ENCODE measurements around the gene CST4. TPM values are rescaled to one million over a fixed set of nuclear protein-coding genes. Genes with fewer than 3 reads are reported as not detected.

Gene CST4
- total RNA-seq, 1 donor from 2014 or later = 2.1 TPM

GRCh38 chr20:23646106-23646873 lies 42.5 kb downstream of the CST4 start:
- Mint-ChIP-seq H3K9me3 (no peaks in the 10 kb centered on the region), H3K27ac (no peak overlapping the region), H3K4me3 (no peak overlapping the region), H3K36me3 (no peaks in the 10 kb centered on the region), H3K4me1 (ENCODE audit: unreplicated experiment) (no peaks in the 10 kb centered on the region), H3K27me3 (no peaks in the 10 kb centered on the region)
- TF ChIP-seq, protein P1, sequence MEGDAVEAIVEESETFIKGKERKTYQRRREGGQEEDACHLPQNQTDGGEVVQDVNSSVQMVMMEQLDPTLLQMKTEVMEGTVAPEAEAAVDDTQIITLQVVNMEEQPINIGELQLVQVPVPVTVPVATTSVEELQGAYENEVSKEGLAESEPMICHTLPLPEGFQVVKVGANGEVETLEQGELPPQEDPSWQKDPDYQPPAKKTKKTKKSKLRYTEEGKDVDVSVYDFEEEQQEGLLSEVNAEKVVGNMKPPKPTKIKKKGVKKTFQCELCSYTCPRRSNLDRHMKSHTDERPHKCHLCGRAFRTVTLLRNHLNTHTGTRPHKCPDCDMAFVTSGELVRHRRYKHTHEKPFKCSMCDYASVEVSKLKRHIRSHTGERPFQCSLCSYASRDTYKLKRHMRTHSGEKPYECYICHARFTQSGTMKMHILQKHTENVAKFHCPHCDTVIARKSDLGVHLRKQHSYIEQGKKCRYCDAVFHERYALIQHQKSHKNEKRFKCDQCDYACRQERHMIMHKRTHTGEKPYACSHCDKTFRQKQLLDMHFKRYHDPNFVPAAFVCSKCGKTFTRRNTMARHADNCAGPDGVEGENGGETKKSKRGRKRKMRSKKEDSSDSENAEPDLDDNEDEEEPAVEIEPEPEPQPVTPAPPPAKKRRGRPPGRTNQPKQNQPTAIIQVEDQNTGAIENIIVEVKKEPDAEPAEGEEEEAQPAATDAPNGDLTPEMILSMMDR (conservative IDR thresholded peaks at IDR 0.05) = no peak
- no peak for DNase-seq (ENCODE audit: extremely low spot score, unreplicated experiment)

DNA sequence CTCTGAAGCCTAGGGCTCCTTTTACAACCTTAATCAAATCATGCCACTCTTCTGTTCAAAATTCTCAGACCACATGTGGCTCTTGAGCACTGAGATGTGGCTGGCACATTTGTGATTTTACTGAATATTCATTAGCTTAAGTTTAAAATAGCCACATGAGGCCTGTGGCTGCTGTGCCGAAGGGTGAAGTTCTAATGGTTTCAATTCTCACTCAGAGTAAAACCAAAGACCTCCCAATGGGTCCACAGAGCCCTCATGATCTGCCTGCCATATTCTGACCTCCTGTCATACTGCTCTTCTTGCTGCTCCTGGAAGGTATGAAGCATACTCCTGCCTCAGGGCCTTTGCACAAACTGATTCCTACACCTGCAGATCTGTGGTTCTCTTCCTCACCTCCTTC lies 43.3 kb downstream of the CST4 start:
- Mint-ChIP-seq H3K4me3 (no peak overlapping the region), H3K27ac (no peak overlapping the region), H3K27me3 (no peaks in the 10 kb centered on the region), H3K36me3 (no peaks in the 10 kb centered on the region), H3K4me1 (ENCODE audit: unreplicated experiment) (no peaks in the 10 kb centered on the region), H3K9me3 (no peaks in the 10 kb centered on the region)
- TF ChIP-seq, protein P1 (conservative IDR thresholded peaks at IDR 0.05) = no peak
- DNase-seq (ENCODE audit: extremely low spot score, unreplicated experiment) = no peak

- Mint-ChIP-seq H3K36me3 (no peaks in the 10 kb centered on the region), H3K27ac (no peak overlapping the region), H3K4me3 (no peak overlapping the region), H3K4me1 (ENCODE audit: unreplicated experiment) (no peaks in the 10 kb centered on the region), H3K9me3 (no peaks in the 10 kb centered on the region), H3K27me3 (no peaks in the 10 kb centered on the region)
- no peak for DNase-seq (ENCODE audit: extremely low spot score, unreplicated experiment)
- TF ChIP-seq, protein P1 (conservative IDR thresholded peaks at IDR 0.05) = no peak
Measured at GRCh38 chr20:23644164-23644563, 44.7 kb downstream of the CST4 start.

- Mint-ChIP-seq H3K27ac (no peak overlapping the region), H3K36me3 (no peaks in the 10 kb centered on the region), H3K9me3 (no peaks in the 10 kb centered on the region), H3K27me3 (no peaks in the 10 kb centered on the region), H3K4me3 (no peak overlapping the region), H3K4me1 (ENCODE audit: unreplicated experiment) (no peaks in the 10 kb centered on the region)
- DNase-seq (ENCODE audit: extremely low spot score, unreplicated experiment) = no peak
- TF ChIP-seq, protein P1 (conservative IDR thresholded peaks at IDR 0.05) = no peak
Measured at GRCh38 chr20:23643659-23644058, 45.2 kb downstream of the CST4 start.

GRCh38 chr20:23641936-23642751 lies 46.7 kb downstream of the CST4 start:
- TF ChIP-seq, protein P1 (conservative IDR thresholded peaks at IDR 0.05) = no peak
- H3K36me3 Mint-ChIP-seq = no peaks in the 10 kb centered on the region
- H3K4me3 Mint-ChIP-seq = no peak overlapping the region
- H3K4me1 Mint-ChIP-seq (ENCODE audit: unreplicated experiment) = no peaks in the 10 kb centered on the region
- H3K27me3 Mint-ChIP-seq = no peaks in the 10 kb centered on the region
- peak overlapping the region; percentile 51 for H3K27ac Mint-ChIP-seq
- no peak for DNase-seq (ENCODE audit: extremely low spot score, unreplicated experiment)
- no peaks in the 10 kb centered on the region for H3K9me3 Mint-ChIP-seq

Data from type B pancreatic cell (in vitro differentiated cells).